HG03571 (cell line): ENCODE measurements around the gene MYOG.

Experiments used
- ATAC-seq: cut with Tn5 transposase; IDR thresholded peaks from one replicate; pipeline ENCODE4 v1.9.1; 2021; ENCODE audit not compliant: unreplicated experiment

Gene MYOG

DNA sequence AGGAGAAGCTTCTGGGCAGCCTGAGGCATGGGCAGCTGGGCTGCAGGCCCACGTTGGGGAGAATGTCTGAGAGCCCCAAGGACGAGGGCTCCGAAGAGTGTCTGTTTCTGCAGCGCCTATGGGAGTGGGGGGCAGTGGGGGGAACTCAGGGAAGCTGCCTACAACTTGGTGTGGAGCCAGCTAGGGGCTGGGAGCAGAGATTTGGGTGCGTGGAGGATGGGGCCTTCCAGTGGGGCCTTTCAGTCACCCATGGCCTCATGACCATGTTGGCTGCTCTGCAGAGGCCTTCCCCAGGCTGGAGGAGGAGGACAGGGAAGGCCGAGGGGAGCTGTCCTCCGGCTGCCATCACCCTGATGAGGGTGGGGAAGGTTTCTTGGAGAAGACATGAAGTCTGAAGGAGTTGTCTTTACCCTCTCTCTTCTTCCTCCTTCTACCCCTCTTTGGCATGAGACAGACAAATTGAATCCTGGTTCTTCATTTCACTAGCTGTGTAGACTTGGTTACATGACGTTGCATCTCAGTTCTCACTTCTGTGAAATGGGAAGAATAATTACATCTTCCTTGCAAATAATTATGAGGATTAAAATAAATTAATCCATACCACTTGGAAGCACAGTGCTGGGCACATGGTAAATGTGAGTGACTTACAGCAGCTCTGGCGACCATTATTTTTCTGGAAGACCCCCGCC is 51.2 kb downstream of the MYOG start:
- ATAC-seq, result no peak

DNA sequence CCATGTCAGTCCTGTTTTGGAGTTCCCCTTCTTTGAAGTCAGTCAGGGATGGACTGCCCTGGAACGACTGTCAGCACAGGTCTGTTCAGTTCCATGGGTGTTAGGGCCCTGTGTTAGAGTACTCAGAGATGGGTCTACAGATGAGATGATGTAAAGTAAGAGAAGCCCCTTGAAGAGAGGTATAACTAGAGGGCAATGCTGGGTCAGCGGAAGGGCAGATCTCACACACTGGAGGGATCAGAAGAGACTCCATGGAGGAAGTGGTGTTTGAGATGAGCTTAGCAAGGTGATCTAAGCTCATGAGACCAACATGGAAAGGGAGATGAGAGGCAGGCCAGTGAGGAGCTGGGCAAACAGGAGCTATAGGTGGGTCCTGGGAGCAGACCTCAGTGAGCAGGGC is 51.9 kb downstream of the MYOG start:
- no peak for ATAC-seq

DNA sequence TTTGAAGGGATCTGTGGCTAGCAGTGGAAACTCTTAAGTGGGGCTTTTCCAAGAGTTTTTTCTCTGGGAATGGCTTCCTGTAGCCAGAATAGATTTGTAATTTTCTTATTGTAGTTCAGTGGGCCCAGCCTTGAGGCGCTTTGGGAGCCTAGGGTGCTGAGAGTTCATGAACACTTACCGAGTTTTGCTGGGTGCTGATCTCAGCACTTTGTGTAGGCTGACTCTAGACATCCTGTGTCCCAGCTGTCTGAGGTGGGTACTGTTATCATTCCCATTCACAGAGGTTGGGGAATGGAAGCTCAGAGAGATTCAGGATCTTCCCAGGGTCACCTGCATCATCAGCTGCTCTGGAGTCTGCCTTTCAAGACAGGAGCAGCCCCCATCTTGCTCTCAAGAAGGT is 52.5 kb downstream of the MYOG start:
- ATAC-seq, result no peak
